HepG2 (cell line): ENCODE results near the gene ACOT8. TPM values are rescaled to one million over a fixed set of nuclear protein-coding genes. Genes with fewer than 3 reads are reported as not detected.

Experiments used
- ATF6 ChIP-seq: sonication (generic); formaldehyde crosslinking; conservative IDR thresholded peaks from 2 replicates; pipeline ENCODE4 v1.4.0; 2020; ENCODE audit warnings: missing genetic modification reagents
- BHLHE40 ChIP-seq: IDR thresholded peaks from 2 replicates; pipeline ENCODE4 v1.6.1; 2011; ENCODE audit warnings: low read length, improper control_type of control experiment
- BRF2 ChIP-seq: sonication (generic); formaldehyde crosslinking; IDR thresholded peaks from 2 replicates; pipeline ENCODE4 v1.8.1; 2022; ENCODE audit warnings: mild to moderate bottlenecking, missing genetic modification reagents
- DNMT1 ChIP-seq: sonication (generic); formaldehyde crosslinking; IDR thresholded peaks from 2 replicates; pipeline ENCODE4 v1.5.1; 2020; ENCODE audit warnings: mild to moderate bottlenecking, missing genetic modification reagents
- HHEX ChIP-seq: IDR thresholded peaks from 2 replicates; pipeline ENCODE4 v1.6.1; 2016; ENCODE audit warnings: control low read depth
- PAX8 ChIP-seq: sonication (generic); formaldehyde crosslinking; IDR thresholded peaks from 2 replicates; pipeline ENCODE4 v1.8.0; 2022; ENCODE audit warnings: mild to moderate bottlenecking, missing genetic modification reagents, borderline replicate concordance
- SAP130 ChIP-seq: IDR thresholded peaks from 2 replicates; pipeline ENCODE4 v1.6.1; 2016; ENCODE audit warnings: low read depth
- SIN3A ChIP-seq: IDR thresholded peaks from 2 replicates; pipeline ENCODE4 v1.6.1; 2011; ENCODE audit warnings: low read depth, mild to moderate bottlenecking, control low read depth, low read length, borderline replicate concordance
- SIX4 ChIP-seq: sonication (generic); formaldehyde crosslinking; IDR thresholded peaks from 2 replicates; pipeline ENCODE4 v1.4.0; 2020; ENCODE audit warnings: missing genetic modification reagents
- SYNCRIP ChIP-seq: fragments of 200-400 bp; formaldehyde crosslinking; IDR thresholded peaks from 2 replicates; pipeline ENCODE4 v1.6.1; 2018; ENCODE audit warnings: mild to moderate bottlenecking, low read depth, low read length; ENCODE audit not compliant: insufficient read depth
- TEF ChIP-seq: sonication (generic); formaldehyde crosslinking; IDR thresholded peaks from 2 replicates; pipeline ENCODE4 v1.5.0; 2020; ENCODE audit warnings: missing genetic modification reagents
- ZFP1 ChIP-seq: IDR thresholded peaks from 2 replicates; pipeline ENCODE4 v1.6.1; 2016
- ZNF12 ChIP-seq: sonication (generic); formaldehyde crosslinking; IDR thresholded peaks from 2 replicates; pipeline ENCODE4 v1.5.0; 2020; ENCODE audit warnings: missing genetic modification reagents
- ZNF143 ChIP-seq: sonication (generic); formaldehyde crosslinking; IDR thresholded peaks from 2 replicates; pipeline ENCODE4 v1.4.0; 2020; ENCODE audit warnings: missing genetic modification reagents
- ZNF20 ChIP-seq: sonication (generic); formaldehyde crosslinking; IDR thresholded peaks from 2 replicates; pipeline ENCODE4 v1.4.0; 2020; ENCODE audit warnings: mild to moderate bottlenecking, moderate library complexity, missing genetic modification reagents
- ZNF296 ChIP-seq: sonication (generic); formaldehyde crosslinking; conservative IDR thresholded peaks from 2 replicates; pipeline ENCODE4 v1.5.0; 2020; ENCODE audit warnings: mild to moderate bottlenecking, missing genetic modification reagents
- ZNF549 ChIP-seq: sonication (generic); formaldehyde crosslinking; IDR thresholded peaks from 2 replicates; pipeline ENCODE4 v1.5.0; 2020; ENCODE audit warnings: missing genetic modification reagents
- ZNF614 ChIP-seq: IDR thresholded peaks from 2 replicates; pipeline ENCODE4 v1.6.1; 2018; ENCODE audit warnings: missing biosample characterization, missing genetic modification reagents, inconsistent platforms, borderline replicate concordance
- ZNF619 ChIP-seq: sonication (generic); formaldehyde crosslinking; IDR thresholded peaks from 2 replicates; pipeline ENCODE4 v1.4.0; 2020; ENCODE audit warnings: mild to moderate bottlenecking, missing genetic modification reagents
- ZNF747 ChIP-seq: sonication (generic); formaldehyde crosslinking; IDR thresholded peaks from 2 replicates; pipeline ENCODE4 v1.8.1; 2023; ENCODE audit warnings: missing genetic modification reagents, mild to moderate bottlenecking, borderline replicate concordance
- polyA plus RNA-seq, 8 experiments: library from polyadenylated mRNA; depleted of rRNA in 3 of 8; stranded (reverse) in 7 of 8; unstranded in 1 of 8; fragments of >200 nt; fragmentation: Illumina TruSeq in 4 of 8; extraction: Trizol in 4 of 8; gene quantifications; 2 replicates each; pipeline versions ENCODE4 v1.2.1 to v1.2.3, GENCODE V29; 2011 to 2016; ENCODE audit warnings: low read depth in 4 of 8, missing spikeins in 1 of 8, mixed read lengths in 1 of 8; ENCODE audit not compliant: insufficient read depth in 1 of 8
- total RNA-seq, 5 experiments: library from RNA; depleted of rRNA; stranded (reverse); fragments of >200 nt; fragmentation: Illumina TruSeq; extraction: Trizol; gene quantifications; 2 replicates each; pipeline ENCODE4 v1.2.3, GENCODE V29; 2016; ENCODE audit warnings: low read depth in 1 of 5
- TF ChIP-seq, protein P1 (sequence below): sonication (generic); formaldehyde crosslinking; IDR thresholded peaks from 2 replicates; pipeline ENCODE4 v1.8.0; 2022; ENCODE audit warnings: low read depth, missing genetic modification reagents
- TF ChIP-seq, protein P2 (sequence below): sonication (generic); formaldehyde crosslinking; IDR thresholded peaks from 2 replicates; pipeline ENCODE4 v1.8.1; 2023; ENCODE audit warnings: mild to moderate bottlenecking, missing genetic modification reagents

Gene ACOT8
- total and polyA plus RNA-seq, 2 of the 13 experiments (the other 11 are each of a cell fraction or from before 2014, with no cell fraction given) = 31.4 to 45.5 TPM

GRCh38 chr20:45833030-45833882 is 23.9 kb downstream of the ACOT8 start, which contains the start of gene SNX21 (continued):
- TF ChIP-seq DNMT1 (CRISPR knock-in tag) (peak; percentile 10; the same call in 1 of the 2 replicates), ZNF143 (CRISPR knock-in tag) (peak; percentile 23; the same call in 1 of the 2 replicates), PAX8 (CRISPR knock-in tag) (0 out of 2 replicates have a peak, but pooled peaks have one; percentile 16), HHEX (CRISPR knock-in tag) (peak; percentile 38; the same call in 1 of the 2 replicates), BHLHE40 (no peak; the same call in 1 of the 2 replicates), ZNF614 (peak; percentile 57), ZNF619 (CRISPR knock-in tag) (0 out of 2 replicates have a peak, but pooled peaks have one; percentile 2), ZNF12 (peak; percentile 7; the same call in 1 of the 2 replicates), SYNCRIP (no peak), SAP130 (CRISPR knock-in tag) (peak; percentile 82), SIN3A (peak; percentile 86; the same call in 1 of the 2 replicates), SIX4 (peak; percentile 30; the same call in 1 of the 2 replicates), BRF2 (CRISPR knock-in tag) (peak; percentile 40; the same call in 1 of the 2 replicates), ATF6 (no peak), ZNF20 (CRISPR knock-in tag) (peak; percentile 75; the same call in 1 of the 2 replicates), ZFP1 (CRISPR knock-in tag) (peak; percentile 18; the same call in 1 of the 2 replicates), ZNF747 (peak; percentile 70; the same call in 1 of the 2 replicates), TEF (CRISPR knock-in tag) (peak; percentile 93; the same call in 1 of the 2 replicates), ZNF296 (CRISPR knock-in tag) (no peak), ZNF549 (CRISPR knock-in tag) (peak; percentile 76; the same call in 1 of the 2 replicates)
- TF ChIP-seq, protein P1, sequence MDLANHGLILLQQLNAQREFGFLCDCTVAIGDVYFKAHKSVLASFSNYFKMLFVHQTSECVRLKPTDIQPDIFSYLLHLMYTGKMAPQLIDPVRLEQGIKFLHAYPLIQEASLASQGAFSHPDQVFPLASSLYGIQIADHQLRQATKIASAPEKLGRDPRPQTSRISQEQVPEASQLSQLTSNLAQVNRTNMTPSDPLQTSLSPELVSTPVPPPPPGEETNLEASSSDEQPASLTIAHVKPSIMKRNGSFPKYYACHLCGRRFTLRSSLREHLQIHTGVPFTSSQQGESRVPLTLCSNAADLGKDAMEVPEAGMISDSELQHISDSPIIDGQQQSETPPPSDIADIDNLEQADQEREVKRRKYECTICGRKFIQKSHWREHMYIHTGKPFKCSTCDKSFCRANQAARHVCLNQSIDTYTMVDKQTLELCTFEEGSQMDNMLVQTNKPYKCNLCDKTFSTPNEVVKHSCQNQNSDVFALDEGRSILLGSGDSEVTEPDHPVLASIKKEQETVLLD (CRISPR knock-in tag) = 0 out of 2 replicates have a peak, but pooled peaks have one; percentile 15
- TF ChIP-seq, protein P2, sequence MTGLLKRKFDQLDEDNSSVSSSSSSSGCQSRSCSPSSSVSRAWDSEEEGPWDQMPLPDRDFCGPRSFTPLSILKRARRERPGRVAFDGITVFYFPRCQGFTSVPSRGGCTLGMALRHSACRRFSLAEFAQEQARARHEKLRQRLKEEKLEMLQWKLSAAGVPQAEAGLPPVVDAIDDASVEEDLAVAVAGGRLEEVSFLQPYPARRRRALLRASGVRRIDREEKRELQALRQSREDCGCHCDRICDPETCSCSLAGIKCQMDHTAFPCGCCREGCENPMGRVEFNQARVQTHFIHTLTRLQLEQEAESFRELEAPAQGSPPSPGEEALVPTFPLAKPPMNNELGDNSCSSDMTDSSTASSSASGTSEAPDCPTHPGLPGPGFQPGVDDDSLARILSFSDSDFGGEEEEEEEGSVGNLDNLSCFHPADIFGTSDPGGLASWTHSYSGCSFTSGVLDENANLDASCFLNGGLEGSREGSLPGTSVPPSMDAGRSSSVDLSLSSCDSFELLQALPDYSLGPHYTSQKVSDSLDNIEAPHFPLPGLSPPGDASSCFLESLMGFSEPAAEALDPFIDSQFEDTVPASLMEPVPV = 0 out of 2 replicates have a peak, but pooled peaks have one; percentile 41
